Lower leg skin (tissue), 3 donors: ENCODE data around the gene FHAD1.

ENCODE experiments used
- CTCF ChIP-seq, 3 donors: fragments of 450-650 bp; IDR thresholded peaks; one replicate each; pipeline ENCODE4 v1.5.1; 2016; ENCODE audit warnings: antibody characterized with exemption in 3 of 3, mild to moderate bottlenecking in 3 of 3, moderate library complexity in 2 of 3
- POLR2A ChIP-seq, 2 donors: fragments of 450-650 bp; IDR thresholded peaks; one replicate each; pipeline ENCODE4 v1.6.1; 2016 to 2017; ENCODE audit warnings: antibody characterized with exemption in 2 of 2, mild to moderate bottlenecking in 1 of 2, moderate library complexity in 1 of 2

- TF ChIP-seq CTCF (IDR thresholded peaks at IDR 0.05) (no peak), POLR2A (IDR thresholded peaks at IDR 0.05) (no peak)
Measured at GRCh38 chr1:15262003-15262377, 15.0 kb downstream of the FHAD1 start.
